GM18868 (cell line): ENCODE measurements around the gene CABLES2.

Source experiments
- ATAC-seq: cut with Tn5 transposase; IDR thresholded peaks from one replicate; pipeline ENCODE4 v1.9.1; 2021; ENCODE audit warnings: mild to moderate bottlenecking, moderate library complexity; ENCODE audit not compliant: unreplicated experiment

The CABLES2 gene

GRCh38 chr20:62350629-62351422, 56.3 kb downstream of the CABLES2 start:
- no peak for ATAC-seq

DNA sequence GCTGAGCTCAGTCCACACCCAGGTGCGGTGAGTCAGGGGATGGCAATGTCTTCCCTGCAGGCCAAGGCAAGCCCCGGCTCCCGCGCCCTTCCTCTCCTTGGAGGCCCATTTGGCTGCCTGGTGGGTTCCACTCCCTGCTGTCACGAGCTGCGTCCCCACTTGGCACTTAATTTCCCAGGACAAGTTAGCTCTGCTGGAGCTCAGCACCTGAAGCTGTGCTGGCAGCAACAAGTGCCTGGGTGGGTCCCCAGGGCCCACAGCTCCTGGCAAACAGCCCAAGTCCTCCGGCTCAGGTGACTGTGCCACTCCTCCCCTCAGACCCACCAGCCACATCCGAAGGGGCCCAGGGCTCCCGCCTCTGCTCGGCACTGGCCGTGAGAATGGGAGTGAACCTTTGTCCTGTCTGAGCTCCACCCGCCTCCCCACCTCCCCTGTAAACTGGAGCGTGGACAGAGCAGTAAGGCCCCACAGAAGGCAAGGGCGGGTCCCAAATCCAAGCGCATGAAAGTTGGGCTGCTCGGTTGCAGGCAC, 56.9 kb downstream of the CABLES2 start:
- no peak for ATAC-seq

GRCh38 chr20:62349556-62350097, 57.5 kb downstream of the CABLES2 start:
- ATAC-seq, result no peak

DNA sequence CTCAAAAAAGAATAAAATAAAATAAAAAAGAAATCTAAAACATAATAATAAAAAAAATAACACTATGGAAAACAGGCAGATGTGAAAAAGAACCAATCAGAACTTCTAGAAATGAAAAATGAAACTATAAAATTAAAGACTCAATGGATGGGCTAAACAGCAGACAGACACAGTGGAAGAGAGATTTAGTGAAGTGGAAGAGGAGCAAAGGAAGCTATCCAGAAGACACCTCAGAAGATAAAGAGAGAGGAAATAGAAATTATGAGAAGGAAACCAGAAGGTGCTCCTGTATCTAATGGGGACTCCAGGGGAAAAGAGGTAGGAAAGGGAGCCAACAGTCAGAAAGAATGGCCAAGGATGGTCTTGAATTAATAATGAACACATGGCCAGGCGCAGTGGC, 58.5 kb downstream of the CABLES2 start:
- no peak for ATAC-seq

GRCh38 chr20:62347445-62347844, 59.6 kb downstream of the CABLES2 start:
- ATAC-seq, result no peak

DNA sequence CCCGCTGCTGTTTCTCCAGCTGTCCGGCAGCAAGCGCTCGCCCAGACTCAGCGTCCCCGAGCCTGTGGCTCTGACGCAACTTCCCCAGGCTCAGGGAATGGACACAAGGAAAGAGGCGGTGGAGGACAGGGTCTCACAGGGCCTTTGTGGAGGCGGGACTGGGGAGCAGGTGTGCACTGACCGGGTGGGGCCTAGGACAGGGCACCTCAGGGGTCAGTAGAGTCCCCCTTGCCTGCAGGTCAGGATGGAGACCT, 60.0 kb downstream of the CABLES2 start:
- no peak for ATAC-seq

DNA sequence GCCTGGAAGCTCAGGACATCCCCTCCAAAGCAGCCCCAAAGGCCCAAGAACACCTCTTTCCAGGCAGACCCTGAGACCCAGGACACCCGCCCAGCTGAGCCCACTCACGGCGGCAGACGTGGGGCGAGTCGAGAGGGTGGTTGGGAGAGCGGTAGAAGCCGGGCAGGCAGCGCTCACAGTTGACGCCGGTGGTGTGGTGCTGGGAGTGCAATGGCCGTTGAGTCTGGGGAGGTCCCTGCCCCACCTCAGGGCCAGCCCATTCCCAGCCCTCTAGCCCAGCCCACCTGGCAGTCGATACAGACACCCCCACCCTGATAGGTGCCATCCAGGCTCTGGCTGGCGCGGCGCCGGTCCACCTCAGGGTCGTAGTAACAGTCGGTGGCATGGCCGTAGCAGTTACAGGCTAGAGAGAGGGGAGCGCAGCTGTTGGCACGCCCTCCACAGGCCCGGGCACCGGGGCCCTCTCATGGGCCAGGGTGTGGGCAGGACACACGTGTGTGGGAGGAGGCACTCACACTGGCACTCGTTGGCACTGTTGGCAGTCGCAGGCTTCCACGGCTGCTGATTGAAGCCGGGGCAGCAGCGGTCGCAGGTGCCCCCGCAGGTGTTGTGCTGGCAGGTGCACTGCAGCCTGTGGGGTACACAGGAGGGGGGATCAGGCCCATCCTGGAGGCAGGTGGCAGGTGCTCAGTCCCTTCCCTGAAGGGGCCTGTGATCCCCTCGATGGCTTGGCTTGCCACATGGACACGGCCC, 60.5 kb downstream of the CABLES2 start:
- ATAC-seq, result no peak

DNA sequence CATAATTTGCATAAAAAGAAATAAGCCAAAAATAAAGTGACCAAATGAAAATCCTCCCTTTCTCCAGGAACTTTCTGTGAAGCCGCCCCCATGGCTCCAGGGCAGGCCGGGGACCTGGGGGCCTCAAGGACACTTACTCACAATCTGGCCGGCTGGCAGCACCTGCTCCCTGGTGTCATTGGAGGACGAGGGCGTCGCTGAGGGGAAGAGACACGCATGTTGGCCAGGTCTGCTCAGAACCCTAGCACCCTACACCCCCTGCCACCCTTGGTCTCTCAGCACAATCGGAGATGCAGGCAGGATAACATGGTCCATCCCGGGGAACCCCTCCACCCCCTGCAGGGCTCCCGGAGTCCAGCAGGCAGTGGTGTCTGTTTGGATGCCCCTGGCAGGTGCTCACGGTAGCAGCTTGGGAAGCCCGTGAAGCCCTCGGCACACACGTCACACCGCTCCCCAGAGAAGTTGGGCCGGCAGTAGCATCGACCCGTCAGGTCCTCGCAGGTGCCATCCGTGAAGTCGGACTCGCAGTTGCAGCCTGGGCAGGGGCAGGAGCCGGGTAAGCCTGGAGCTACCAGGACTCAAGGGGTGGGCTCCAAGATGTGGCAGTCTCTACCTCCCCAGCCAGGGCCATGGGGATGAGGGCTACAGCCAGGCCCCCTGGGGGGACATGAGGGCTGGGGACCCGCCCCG, 61.3 kb downstream of the CABLES2 start:
- ATAC-seq, result no peak

- ATAC-seq, result no peak
Measured at GRCh38 chr20:62344782-62345181, 62.3 kb downstream of the CABLES2 start.

- ATAC-seq, result no peak
Measured at GRCh38 chr20:62344092-62344491, 63.0 kb downstream of the CABLES2 start.

- ATAC-seq, result no peak
Measured at GRCh38 chr20:62342910-62343309, 64.2 kb downstream of the CABLES2 start.

- peak; percentile 67 for ATAC-seq
Measured at GRCh38 chr20:62339647-62340062, 67.4 kb downstream of the CABLES2 start.
